Spleen (tissue), 11 donors: ENCODE measurements around the gene HEATR5B. TPM values are rescaled to one million over a fixed set of nuclear protein-coding genes. Genes with fewer than 3 reads are reported as not detected.

Experiments
- DNase-seq: peaks from one replicate; pipeline ENCODE4 v3.0.0-alpha.2; 2020
- H3K27ac ChIP-seq, 8 donors: fragments of 200-600 bp; sonication (generic) in 7 of 8; 1 replicate in 4 of 8; 2 replicates in 4 of 8; pipeline versions ENCODE4 v1.5.0 to v1.8.0; 2016 to 2021; ENCODE audit warnings: inconsistent platforms in 4 of 8, mild to moderate bottlenecking in 4 of 8, moderate library complexity in 1 of 8
- H3K27me3 ChIP-seq, 7 donors: fragments of 200-600 bp; sonication (generic) in 6 of 7; replicated peaks in 1 of 7; 1 replicate in 4 of 7; 2 replicates in 3 of 7; pipeline versions ENCODE4 v1.5.0 to v1.8.0; 2016 to 2021; ENCODE audit warnings: inconsistent platforms in 3 of 7, mild to moderate bottlenecking in 1 of 7
- H3K36me3 ChIP-seq, 6 donors: fragments of 200-600 bp; sonication (generic) in 5 of 6; 1 replicate in 4 of 6; 2 replicates in 2 of 6; pipeline versions ENCODE4 v1.5.0 to v1.8.0; 2016 to 2021; ENCODE audit warnings: inconsistent platforms in 2 of 6
- H3K4me1 ChIP-seq, 6 donors: fragments of 200-600 bp; sonication (generic) in 5 of 6; 1 replicate in 3 of 6; 2 replicates in 3 of 6; pipeline versions ENCODE4 v1.5.0 to v1.8.0; 2016 to 2021; ENCODE audit warnings: inconsistent platforms in 3 of 6
- H3K4me3 ChIP-seq, 8 donors: fragments of 200-600 bp; sonication (generic) in 7 of 8; 1 replicate in 4 of 8; 2 replicates in 4 of 8; pipeline versions ENCODE4 v1.5.0 to v1.8.0; 2016 to 2021; ENCODE audit warnings: inconsistent platforms in 4 of 8, mild to moderate bottlenecking in 4 of 8, moderate library complexity in 2 of 8
- H3K9me3 ChIP-seq, 8 donors: fragments of 200-600 bp; sonication (generic) in 7 of 8; 1 replicate in 4 of 8; 2 replicates in 4 of 8; pipeline versions ENCODE4 v1.5.0 to v1.8.0; 2016 to 2021; ENCODE audit warnings: inconsistent platforms in 4 of 8
- POLR2A ChIP-seq, 3 donors: fragments of 450-650 bp; IDR thresholded peaks; one replicate each; pipeline ENCODE4 v1.5.1; 2017; ENCODE audit warnings: antibody characterized with exemption in 3 of 3, mild to moderate bottlenecking in 1 of 3
- POLR2AphosphoS5 ChIP-seq, 3 donors: sonication (generic); formaldehyde crosslinking; IDR thresholded peaks; one replicate each; pipeline ENCODE4 v1.5.1; 2017; ENCODE audit warnings: antibody characterized with exemption in 3 of 3
- WGBS, 5 donors: extraction: QIAGEN DNeasy Blood & Tissue Kit in 3 of 5; methylation state at CpG; one replicate each; pipeline versions ENCODE4 v1.1.5 to v1.1.7; 2013 to 2018; 5-methylcytosine and 5-hydroxymethylcytosine counted together
- intact Hi-C: fragments of 100-400 bp; cut with DNase I; formaldehyde crosslinking; loops from one replicate; pipeline ENCODE4 v1.15.0; 2023; ENCODE audit warnings: low total_unique reads
- polyA plus RNA-seq, 3 donors: library from polyadenylated mRNA; stranded (reverse); fragments of 200-250 nt; gene quantifications; one replicate each; pipeline ENCODE4 v1.2.1, GENCODE V29; 2013
- total RNA-seq, 7 donors: library from RNA; depleted of rRNA in 3 of 7; stranded (reverse); fragments of >200 nt in 3 of 7; fragmentation: NEBNext Ultra II Directional in 4 of 7; extraction: Animal tissue kit (Norgen Biotek cat#: 25700) in 4 of 7; gene quantifications; one replicate each; pipeline versions ENCODE4 v1.1.0 to v1.2.1, GENCODE V29; 2016 to 2021
- TF ChIP-seq, protein P1 (sequence below), 11 experiments: fragments of 200-600 bp in 7 of 11; fragments of 450-650 bp in 4 of 11; sonication (generic) in 4 of 11; IDR thresholded peaks in 8 of 11; conservative IDR thresholded peaks in 3 of 11; 1 replicate in 7 of 11; 2 replicates in 4 of 11; pipeline versions ENCODE4 v1.4.0 to v1.8.0; 2016 to 2021; ENCODE audit warnings: antibody characterized with exemption in 11 of 11, inconsistent platforms in 4 of 11, mild to moderate bottlenecking in 1 of 11
- donor health status: healthy with polysubstance abuse.
- donor health status: DM: no; HTN: no; CAD: no; lungs with moderate emphysema.
- donor health status: DM: no; HTN: no; CAD: no.
- donor health status: Bipolar disorder and iron deficiency.
- donor health status: healthy.
- donor health status: DM: no; HTN: no; CAD: no.
- donor health status: DM: yes; HTN: yes; CAD: no.

HEATR5B gene
- total and polyA plus RNA-seq, 10 donors: 5.5 to 58.2 (median 34.3) TPM

DNA sequence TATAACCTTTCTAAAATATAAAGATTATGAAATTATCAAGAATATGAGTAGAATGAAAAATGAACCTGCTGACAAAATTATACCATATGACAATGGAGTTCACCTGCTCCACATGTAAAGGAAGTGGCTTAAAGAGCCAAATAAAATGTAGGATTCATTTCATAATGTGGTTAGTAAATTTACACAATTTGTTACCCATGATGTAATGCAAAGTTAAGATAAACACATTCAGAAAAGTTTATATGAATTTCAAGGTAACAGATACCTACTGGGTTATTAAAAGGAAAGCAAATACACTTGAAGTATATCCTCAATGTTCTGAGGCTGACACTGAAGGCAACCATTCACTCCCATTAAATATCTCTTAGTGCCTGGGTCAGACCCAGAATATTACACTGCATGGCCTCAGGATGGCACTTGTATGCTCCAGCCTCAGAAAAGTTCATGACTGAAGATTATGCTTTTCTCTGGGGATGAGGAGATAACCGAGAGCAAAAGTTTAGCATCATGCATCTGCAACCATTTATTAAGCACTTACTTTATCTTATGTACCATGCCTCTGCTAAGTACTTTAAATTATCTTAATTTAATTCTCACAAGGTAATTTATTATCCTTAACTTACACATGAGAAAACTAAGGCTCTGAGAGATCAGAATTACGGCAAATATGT, 124.0 kb downstream of the HEATR5B start:
- no peak overlapping the region for H3K27ac ChIP-seq
- DNase-seq: no peak
- H3K9me3 ChIP-seq: no peaks in the 10 kb centered on the region
- H3K27me3 ChIP-seq: no peaks in the 10 kb centered on the region
- WGBS, 5 donors: 88 to 97% (median 93%) methylated on average over 2 of the region's 2 CpGs
- no peak overlapping the region for H3K4me3 ChIP-seq
- H3K4me1 ChIP-seq: peaks cover 13 to 81% (median 30%) of the 10 kb centered on the region in 6 donors
- intact Hi-C loops: no loop called here
- TF ChIP-seq, protein P1, sequence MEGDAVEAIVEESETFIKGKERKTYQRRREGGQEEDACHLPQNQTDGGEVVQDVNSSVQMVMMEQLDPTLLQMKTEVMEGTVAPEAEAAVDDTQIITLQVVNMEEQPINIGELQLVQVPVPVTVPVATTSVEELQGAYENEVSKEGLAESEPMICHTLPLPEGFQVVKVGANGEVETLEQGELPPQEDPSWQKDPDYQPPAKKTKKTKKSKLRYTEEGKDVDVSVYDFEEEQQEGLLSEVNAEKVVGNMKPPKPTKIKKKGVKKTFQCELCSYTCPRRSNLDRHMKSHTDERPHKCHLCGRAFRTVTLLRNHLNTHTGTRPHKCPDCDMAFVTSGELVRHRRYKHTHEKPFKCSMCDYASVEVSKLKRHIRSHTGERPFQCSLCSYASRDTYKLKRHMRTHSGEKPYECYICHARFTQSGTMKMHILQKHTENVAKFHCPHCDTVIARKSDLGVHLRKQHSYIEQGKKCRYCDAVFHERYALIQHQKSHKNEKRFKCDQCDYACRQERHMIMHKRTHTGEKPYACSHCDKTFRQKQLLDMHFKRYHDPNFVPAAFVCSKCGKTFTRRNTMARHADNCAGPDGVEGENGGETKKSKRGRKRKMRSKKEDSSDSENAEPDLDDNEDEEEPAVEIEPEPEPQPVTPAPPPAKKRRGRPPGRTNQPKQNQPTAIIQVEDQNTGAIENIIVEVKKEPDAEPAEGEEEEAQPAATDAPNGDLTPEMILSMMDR (IDR thresholded peaks at IDR 0.05 in 8 of 11, conservative IDR thresholded peaks at IDR 0.05 in 3 of 11): no peak
- H3K36me3 ChIP-seq: peaks cover 0 to 8% (median 0%) of the 10 kb centered on the region in 6 donors

DNA sequence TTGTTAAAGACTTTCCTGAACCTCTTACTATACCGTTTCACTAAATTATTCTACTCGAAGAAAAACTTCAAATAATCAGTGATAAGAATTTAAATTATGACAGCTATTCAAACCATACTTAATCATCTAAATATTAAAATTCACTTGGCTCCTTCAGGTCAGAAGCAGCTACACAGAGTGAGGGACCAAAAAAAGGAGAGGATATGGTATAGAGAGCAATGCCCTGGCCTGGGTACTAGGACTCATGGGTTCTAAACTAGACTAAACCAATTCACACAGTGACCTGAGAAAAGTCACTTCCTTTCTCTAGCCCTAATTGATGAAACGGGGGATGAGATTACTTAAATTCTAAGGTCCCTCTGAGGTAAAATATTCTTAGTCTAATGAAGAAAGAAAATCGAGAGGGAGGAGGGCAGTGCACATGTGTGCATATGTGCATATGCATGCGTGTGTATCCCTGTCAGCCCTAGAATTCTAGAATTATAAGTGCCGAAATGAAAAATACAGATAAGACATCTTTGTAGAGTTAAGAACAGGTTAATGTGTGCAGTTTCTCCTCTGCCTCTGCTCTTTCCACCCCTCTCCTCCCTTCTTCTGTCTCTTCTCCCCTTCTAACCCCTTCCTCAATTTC, 129.1 kb downstream of the HEATR5B start:
- no peak for TF ChIP-seq POLR2AphosphoS5 (IDR thresholded peaks at IDR 0.05)
- TF ChIP-seq, protein P1 (IDR thresholded peaks at IDR 0.05 in 8 of 11, conservative IDR thresholded peaks at IDR 0.05 in 3 of 11): no peak
- TF ChIP-seq POLR2A (IDR thresholded peaks at IDR 0.05): no peak
- Histone ChIP-seq H3K27ac (no peak overlapping the region), H3K9me3 (no peaks in the 10 kb centered on the region), H3K4me1 (peaks cover 0 to 71% (median 25%) of the 10 kb centered on the region in 6 donors), H3K4me3 (no peak overlapping the region), H3K36me3 (peaks cover 0 to 11% (median 0%) of the 10 kb centered on the region in 6 donors), H3K27me3 (no peaks in the 10 kb centered on the region)
- intact Hi-C loops: no loop called here
- DNase-seq: no peak
- 74 to 86% (median 77%) methylated on average over 6 of the region's 6 CpGs for WGBS, 5 donors

DNA sequence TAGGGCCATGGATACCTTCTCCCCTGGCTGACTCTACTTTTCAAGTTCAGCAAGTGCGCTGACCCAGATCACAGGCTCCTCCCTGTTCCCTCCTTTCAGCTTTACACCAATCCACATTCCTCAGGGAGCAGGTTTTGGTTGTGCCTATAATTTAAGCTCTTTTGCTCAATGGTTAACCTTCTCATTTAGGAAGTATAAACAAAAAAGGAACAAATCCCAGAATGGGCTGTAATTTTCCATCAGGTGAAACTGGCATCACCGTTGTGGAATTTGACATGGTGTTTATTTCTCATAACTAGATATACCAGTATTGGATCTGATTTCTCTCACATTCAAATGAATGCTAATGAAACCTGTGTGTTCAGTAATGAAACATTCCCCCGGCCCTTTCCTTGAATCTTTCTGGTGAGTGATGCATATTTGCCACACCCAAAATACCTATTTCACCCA, 131.4 kb downstream of the HEATR5B start:
- H3K4me1 ChIP-seq: peaks cover 0 to 57% (median 21%) of the 10 kb centered on the region in 6 donors
- H3K9me3 ChIP-seq: no peaks in the 10 kb centered on the region
- no peak overlapping the region for H3K27ac ChIP-seq
- DNase-seq: no peak
- no peak overlapping the region for H3K4me3 ChIP-seq
- WGBS, 5 donors: 95 to 98% (median 96%) methylated on average over 3 of the region's 3 CpGs
- H3K27me3 ChIP-seq: no peaks in the 10 kb centered on the region
- intact Hi-C loops: no loop called here
- TF ChIP-seq POLR2AphosphoS5 (IDR thresholded peaks at IDR 0.05): no peak
- TF ChIP-seq POLR2A (IDR thresholded peaks at IDR 0.05): no peak
- TF ChIP-seq, protein P1 (IDR thresholded peaks at IDR 0.05 in 8 of 11, conservative IDR thresholded peaks at IDR 0.05 in 3 of 11): no peak
- H3K36me3 ChIP-seq: peaks cover 0 to 6% (median 0%) of the 10 kb centered on the region in 6 donors

DNA sequence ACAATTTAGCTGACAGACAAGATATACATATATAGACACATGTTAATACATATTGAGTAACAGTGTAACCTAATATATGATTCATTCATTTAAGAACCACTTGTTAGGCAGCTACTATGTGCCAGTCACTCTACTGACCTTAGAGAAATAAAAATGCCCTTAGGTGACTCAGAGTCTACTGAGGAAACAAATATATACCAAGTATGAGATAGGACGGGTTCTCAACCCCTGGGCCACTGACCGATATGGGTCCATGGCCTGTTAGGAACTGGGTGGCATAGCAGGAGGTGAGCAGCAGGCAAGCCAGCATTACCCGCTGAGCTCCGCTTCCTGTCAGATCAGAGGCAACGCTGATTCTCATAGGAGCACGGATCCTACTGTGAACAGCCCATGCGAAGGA, 132.6 kb downstream of the HEATR5B start:
- Histone ChIP-seq H3K9me3 (no peaks in the 10 kb centered on the region), H3K4me1 (peaks cover 0 to 47% (median 21%) of the 10 kb centered on the region in 6 donors), H3K36me3 (peaks cover 0 to 6% (median 0%) of the 10 kb centered on the region in 6 donors), H3K27me3 (no peaks in the 10 kb centered on the region), H3K4me3 (no peak overlapping the region), H3K27ac (peak overlapping the region in 1 of 8 donors; percentile 28)
- no peak for DNase-seq
- intact Hi-C loops: no loop called here
- TF ChIP-seq, protein P1 (IDR thresholded peaks at IDR 0.05 in 8 of 11, conservative IDR thresholded peaks at IDR 0.05 in 3 of 11): no peak
- TF ChIP-seq POLR2AphosphoS5 (IDR thresholded peaks at IDR 0.05): no peak
- TF ChIP-seq POLR2A (IDR thresholded peaks at IDR 0.05): no peak
- 85 to 97% (median 90%) methylated on average over 7 of the region's 7 CpGs for WGBS, 5 donors
